GM10248 (cell line): ENCODE measurements around the gene LRRK1.

ENCODE experiments used
- CTCF ChIA-PET: fragments of 300-600 bp; sonication (Branson Sonifier 250); formaldehyde crosslinking; extraction: SDS; loops from one replicate; lab custom pipeline; 2021; ENCODE audit warnings: antibody characterized with exemption; lab: Yijun Ruan, JAX
- POLR2A ChIA-PET: fragments of 350-650 bp; sonication (Branson Sonifier 250); formaldehyde crosslinking; extraction: SDS; loops from one replicate; lab custom pipeline; 2020; ENCODE audit warnings: antibody characterized with exemption; lab: Yijun Ruan, JAX
- DNase-seq: peaks from one replicate; pipeline ENCODE4 v3.0.0; 2012; ENCODE audit errors: extremely low spot score
- TF ChIP-seq, protein P1 (sequence below): IDR thresholded peaks from 2 replicates; pipeline ENCODE4 v1.5.1; 2012; ENCODE audit warnings: mild to moderate bottlenecking, low read depth; ENCODE audit errors: extremely low read depth, missing control alignments, control extremely low read depth

Gene LRRK1

DNA sequence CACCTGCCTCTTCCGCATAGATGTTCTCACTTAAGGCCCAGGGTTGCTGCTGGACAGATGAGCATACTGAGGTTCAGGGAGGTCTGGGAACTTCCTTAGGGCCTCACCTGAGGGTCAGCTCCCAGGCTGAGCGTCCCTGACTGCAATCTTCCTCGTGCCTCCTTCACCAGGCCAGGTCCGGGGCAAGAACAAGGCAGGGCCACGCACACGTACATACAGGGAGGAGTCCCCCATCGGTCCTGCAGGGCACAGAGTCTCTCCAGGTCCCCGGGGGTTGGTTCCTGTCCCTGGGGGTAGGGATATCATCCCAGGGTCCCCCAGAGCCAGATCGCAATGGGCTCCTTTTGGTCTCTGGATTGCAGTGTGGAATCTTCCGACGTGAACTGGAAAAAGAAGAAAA is 130.1 kb downstream of the LRRK1 start:
- TF ChIP-seq, protein P1, sequence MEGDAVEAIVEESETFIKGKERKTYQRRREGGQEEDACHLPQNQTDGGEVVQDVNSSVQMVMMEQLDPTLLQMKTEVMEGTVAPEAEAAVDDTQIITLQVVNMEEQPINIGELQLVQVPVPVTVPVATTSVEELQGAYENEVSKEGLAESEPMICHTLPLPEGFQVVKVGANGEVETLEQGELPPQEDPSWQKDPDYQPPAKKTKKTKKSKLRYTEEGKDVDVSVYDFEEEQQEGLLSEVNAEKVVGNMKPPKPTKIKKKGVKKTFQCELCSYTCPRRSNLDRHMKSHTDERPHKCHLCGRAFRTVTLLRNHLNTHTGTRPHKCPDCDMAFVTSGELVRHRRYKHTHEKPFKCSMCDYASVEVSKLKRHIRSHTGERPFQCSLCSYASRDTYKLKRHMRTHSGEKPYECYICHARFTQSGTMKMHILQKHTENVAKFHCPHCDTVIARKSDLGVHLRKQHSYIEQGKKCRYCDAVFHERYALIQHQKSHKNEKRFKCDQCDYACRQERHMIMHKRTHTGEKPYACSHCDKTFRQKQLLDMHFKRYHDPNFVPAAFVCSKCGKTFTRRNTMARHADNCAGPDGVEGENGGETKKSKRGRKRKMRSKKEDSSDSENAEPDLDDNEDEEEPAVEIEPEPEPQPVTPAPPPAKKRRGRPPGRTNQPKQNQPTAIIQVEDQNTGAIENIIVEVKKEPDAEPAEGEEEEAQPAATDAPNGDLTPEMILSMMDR, result no peak
- POLR2A ChIA-PET, result no interaction called here
- no peak for DNase-seq
- CTCF ChIA-PET, result interaction anchor here (1.1 to 4.4 kb wide), 2 partner anchors 10 to 42 kb away, joined by 3 to 27 read pairs; no protein-coding TSS in a partner anchor

DNA sequence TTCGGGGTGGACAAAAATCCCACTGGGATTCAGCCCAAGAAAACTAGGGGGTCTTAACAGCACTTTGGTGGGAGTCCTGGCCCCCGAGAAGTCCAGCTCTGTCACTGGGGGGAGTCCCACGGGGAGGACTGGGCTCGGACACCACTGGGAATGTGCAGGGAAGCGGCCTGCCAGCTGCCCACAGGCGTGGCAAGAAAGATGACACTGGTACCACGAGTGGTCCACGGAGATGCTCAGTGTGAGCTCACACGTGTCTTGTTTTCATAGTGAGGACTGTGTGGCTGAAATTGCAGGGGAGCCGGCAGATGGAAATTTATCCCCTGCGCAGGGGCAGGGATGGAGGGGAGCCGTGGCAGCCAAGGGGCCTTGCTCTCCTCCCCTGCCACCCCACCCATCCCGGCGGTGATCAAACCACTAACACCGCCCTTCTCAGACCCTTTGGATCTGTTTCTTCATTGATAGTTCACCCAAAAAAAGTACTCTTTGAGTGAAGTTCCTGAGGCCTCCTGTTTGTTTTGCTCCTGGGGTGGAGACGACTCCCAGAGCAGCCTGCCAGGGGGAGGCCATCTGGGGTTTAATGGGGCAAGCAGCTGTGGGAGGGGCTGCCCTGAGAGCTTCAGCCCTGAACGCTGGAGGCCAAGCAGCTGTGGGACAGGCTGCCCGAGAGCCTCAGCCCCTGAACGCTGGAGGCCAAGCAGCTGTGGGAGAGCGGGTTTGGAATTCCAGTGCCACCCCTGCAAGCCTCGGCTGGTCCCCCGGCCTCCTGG is 130.9 kb downstream of the LRRK1 start:
- POLR2A ChIA-PET, result no interaction called here
- TF ChIP-seq, protein P1, result no peak
- CTCF ChIA-PET, result no interaction called here
- DNase-seq, result no peak

DNA sequence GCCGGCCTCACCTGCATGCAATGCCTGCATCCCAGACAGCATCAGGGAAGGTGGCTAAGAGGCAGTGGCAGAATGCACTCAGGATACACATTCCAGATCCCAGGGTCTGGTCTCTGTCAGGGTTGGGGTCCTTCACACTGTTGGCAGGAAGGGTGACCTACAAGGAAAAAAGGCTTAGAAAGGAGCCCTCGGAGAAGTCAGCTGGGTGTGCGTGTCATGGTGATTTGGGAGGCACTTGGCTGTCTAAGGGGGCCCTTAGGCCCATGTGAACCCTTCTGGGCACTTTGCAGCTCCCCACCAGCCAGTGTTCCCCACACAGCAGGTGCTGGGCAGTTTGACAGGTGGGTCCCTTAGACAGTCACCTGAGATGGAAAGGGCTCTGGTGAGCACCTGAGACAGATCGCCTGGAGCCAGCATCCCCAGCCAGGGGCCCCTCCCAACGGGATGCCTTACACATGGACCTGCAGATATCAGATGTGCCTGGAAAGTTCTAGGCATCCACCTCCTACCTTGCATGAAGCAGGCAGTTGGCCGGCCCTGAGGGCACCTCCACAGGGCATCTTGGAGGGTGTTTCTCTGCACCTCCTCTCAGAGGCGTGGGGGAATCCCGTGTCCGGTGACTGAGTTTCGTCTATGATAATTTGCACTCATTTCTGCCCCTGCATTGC is 131.6 kb downstream of the LRRK1 start:
- TF ChIP-seq, protein P1, result no peak
- ChIA-PET POLR2A (no interaction called here), CTCF (interaction anchor here (1.4 kb wide), 1 partner anchor 10 kb away, joined by 3 read pairs; no protein-coding TSS in a partner anchor)
- no peak for DNase-seq

DNA sequence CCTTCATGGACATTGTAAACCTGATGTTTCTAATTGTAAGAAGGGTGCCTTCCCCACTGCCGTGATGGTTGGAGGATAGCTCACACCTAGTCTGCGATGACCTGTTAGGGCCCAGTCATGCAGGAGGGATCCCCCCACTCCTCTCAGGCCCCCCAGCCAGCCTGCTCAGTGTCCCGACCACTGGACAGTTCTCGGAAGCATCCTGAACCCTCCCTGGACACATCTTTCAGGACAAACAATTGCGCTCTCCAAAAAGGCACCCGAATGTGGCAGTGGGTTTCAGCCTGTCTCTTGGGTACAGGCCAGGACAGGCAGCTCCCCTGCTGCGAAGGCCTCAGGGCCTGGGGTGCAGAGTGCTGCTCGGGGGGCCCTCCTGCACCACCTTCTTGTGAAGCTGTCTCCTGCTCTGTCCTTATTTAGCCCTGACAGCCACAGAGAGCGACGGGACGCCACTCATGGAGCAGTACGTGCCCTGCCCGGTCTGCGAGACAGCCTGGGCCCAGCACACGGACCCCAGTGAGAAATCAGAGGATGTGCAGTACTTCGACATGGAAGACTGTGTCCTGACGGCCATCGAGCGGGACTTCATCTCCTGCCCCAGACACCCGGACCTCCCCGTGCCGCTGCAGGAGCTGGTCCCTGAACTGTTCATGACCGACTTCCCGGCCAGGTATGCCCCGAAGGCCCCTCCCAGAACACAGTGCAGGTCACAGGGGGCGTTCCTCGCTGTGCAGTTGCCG is 132.3 kb downstream of the LRRK1 start:
- ChIA-PET CTCF (interaction anchor here (1.4 kb wide), 1 partner anchor 11 kb away, joined by 3 read pairs; no protein-coding TSS in a partner anchor), POLR2A (no interaction called here)
- no peak for DNase-seq
- TF ChIP-seq, protein P1, result no peak

DNA sequence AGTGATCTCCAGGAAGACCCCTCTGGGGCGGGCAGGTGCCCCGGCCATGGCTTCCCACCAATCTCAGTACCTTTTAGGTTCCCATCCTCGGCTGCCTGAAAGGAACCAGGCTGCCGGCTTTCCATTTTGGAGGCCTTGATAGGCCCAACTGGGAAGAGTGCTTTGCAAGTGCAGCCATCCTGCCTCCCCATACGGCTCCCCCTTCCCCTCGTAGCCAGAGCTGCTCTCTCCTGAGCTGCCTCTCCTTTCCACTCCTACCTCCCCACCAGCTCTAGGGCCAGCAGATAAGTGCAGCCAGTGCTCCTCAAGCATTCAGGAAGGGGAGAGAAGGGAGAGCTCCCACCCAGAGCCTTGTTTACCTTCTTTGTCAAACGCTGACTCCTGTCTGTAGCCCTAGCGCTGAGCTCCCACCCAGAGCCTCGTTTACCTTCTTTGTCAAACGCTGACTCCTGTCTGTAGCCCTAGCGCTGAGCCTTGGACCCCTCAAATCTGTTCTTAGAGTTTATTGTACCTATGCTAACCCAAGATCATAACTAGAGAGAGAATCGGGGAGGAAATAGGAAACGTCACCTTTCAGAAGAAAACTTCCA is 133.0 kb downstream of the LRRK1 start:
- CTCF ChIA-PET, result interaction anchor here (1.4 kb wide), 1 partner anchor 12 kb away, joined by 3 read pairs; no protein-coding TSS in a partner anchor
- no peak for DNase-seq
- TF ChIP-seq, protein P1, result no peak
- POLR2A ChIA-PET, result no interaction called here

DNA sequence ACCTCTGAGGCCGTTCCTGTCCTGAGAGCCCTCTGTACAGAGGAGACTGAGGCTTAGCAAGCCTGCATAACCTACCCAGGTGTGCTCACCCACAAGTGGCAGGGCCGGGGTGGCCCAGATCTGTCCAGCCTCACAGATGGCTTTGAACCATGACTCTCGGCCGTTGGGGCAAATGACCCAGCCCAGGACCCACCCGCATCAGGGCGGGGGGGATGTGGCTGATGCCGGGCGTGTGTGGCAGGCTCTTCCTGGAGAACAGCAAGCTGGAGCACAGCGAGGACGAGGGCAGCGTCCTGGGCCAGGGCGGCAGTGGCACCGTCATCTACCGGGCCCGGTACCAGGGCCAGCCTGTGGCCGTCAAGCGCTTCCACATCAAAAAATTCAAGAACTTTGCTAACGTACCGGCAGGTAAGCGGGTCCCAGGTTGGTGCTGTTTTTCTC is 133.5 kb downstream of the LRRK1 start:
- TF ChIP-seq, protein P1, result no peak
- ChIA-PET POLR2A (no interaction called here), CTCF (no interaction called here)
- no peak for DNase-seq
